ELR (cell line): ENCODE measurements around the gene LAPTM5.
A peak's percentile ranks its signal among the peaks of the same experiment; 100 is the strongest.

ENCODE experiments used
- DNase-seq: peaks from one replicate; pipeline ENCODE4 v3.0.0-alpha.2; 2015; ENCODE audit warnings: low read depth

LAPTM5 gene

DNA sequence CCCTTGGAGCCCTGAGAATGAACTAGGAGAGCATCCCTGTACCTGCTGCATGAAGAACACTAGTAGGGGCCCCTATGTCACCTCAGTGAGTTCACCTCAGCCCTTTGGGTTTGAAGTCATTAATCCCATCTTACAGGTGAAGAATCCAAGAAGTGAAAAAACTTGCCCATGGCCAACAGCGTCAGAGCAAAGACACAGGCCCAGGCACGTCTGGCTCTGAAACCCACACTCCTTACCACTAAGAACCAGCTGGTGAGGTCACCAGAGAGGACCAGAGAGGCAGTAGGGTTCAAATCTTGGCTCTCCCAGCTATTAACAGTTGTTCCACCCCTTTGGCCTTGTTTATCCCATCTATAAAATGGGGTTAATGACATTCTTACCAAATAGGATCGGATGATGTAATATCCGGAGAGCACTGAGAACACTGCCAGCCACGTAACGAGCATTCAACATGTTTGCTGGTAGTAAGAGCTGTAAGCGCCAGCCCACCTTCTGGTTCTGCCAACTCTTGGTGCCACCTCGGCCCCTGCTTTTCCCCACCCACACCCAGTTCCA lies 43.0 kb downstream of the LAPTM5 start:
- DNase-seq = no peak

DNA sequence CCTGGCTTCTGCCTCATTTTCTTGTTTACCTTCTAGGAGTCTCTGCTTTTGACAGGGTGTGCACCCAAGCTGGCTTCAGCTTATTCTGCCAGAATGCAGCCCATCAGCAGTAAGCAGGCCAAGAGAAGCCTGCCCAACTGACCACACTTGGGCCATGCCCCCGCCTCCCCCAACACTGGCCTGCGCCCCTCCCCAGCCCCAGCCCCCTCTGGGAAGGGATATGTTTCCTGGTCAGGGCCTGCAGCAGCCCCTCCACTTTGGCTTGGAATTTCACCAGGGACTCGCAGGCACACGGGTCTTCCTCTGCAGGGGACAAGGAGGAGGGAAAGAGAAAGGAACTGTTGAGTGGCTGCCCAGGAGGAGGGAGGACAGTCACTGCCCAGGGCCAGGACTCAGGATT lies 43.5 kb downstream of the LAPTM5 start:
- DNase-seq = no peak

DNA sequence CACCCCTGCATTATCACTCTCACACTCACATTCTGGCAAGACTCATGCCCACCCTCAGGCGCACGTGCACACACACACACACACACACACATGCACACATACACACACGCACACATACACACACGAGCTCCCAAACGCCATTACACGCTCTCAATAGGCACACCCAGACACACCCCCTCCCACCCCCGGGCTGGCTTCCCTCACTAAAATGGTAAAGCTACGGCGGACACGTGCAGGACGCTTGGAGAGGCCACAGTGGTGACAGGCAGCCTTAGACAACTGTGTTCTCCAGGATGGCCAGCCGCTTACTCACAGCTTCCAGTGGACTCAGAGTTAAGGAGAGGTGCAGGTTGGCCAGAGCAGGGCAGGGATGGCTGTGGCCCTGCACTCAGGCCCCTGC lies 44.3 kb downstream of the LAPTM5 start:
- no peak for DNase-seq

DNA sequence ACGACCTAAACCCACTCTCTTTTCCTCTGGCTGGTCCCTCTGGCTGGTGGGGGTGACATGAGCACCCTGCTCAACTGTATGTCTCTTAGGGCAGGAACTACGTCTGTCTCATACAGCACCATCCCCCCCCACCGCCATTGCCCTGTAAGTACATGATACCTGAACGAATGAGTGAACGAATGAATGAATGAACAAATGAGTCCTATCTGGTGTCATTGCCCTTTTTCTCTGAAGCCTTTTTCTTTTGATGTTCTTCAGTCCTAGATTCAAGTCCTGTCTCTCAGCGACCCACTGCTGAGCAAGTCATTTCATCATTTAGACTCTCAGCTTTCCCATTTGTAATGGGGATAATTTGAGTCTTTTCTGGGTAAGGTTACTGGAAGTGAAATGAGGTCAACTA lies 45.0 kb downstream of the LAPTM5 start:
- no peak for DNase-seq

DNA sequence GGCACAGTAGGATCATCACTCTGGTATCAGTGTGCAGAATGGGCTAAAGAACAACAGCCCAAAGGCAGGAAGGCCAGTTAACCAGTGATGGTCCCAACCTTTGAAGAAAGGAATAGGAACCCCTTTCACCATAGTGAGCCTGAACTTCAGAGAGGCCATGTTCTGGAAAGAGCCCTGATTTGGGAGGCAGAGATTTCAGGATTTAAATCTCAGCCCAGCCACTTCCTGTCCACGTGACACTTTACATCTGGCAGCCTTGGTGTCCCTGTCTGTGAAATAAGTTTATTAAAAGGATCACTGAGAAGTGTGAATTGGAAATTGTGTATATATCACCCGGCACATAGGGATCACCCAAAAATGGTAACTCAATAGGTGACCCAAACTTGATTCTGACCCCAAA lies 47.2 kb downstream of the LAPTM5 start:
- DNase-seq = no peak

DNA sequence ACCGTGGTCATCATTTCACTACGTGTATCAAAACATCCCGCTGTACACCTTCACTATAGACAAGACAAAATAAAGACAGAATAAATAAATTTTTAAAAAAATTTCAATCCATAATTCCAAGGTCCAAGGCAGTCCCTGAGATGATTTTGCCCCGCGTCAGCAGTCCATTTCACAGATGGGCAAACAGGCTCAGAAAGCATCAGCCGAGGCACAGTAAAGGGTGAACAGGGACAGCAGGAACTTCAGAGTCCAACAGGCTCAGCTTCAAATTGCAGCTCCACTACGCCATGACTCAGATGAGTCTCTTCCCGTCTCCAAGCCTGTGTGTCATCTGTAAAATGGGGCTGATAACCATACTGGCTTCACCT lies 49.2 kb downstream of the LAPTM5 start:
- DNase-seq = peak; percentile 12

DNA sequence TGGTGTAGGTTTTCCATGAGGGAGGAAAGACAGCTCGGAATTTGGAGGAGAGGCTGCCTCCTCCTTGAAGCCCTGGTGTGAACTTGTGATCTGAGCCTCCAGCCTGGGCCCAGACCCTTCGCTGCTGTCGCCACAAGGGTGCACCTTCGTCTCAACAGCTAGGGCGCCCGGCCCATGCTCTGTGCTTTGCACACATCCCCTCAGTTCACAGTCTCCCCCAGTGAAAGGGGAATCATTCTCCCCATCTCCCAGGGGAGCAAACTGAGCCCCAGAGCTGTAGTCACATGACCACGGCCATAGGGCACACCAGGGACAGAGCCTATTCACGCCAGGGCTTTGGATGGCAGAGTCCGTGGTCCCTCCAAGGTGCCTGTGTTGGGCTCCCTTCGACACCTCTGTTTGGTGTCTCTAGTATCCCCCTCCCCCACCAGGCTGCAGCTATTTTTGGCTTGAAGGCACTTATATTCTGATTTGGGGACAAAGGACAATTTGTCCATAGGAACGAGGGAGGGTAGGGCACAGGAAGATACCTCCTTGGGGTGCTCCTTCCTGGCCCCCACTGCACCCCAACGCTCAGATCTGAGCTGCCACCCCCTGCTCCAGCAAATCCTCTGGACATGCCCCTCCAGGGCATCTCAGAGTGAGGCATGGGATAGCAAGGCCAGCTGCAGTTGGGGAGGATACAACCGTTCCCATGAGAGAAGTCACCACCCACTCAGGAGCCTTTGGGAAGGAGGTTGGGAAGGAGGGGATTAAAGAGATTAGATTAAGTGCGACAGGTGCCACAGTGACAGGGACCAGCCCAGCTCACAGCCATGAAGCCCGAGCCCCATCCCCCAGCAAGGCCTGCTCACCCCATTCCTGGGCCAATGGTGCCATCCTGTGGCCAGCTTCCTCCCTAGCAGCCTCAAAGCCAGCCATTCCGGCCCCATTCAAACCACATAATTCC lies 49.9 kb downstream of the LAPTM5 start:
- DNase-seq = peak; percentile 69

DNA sequence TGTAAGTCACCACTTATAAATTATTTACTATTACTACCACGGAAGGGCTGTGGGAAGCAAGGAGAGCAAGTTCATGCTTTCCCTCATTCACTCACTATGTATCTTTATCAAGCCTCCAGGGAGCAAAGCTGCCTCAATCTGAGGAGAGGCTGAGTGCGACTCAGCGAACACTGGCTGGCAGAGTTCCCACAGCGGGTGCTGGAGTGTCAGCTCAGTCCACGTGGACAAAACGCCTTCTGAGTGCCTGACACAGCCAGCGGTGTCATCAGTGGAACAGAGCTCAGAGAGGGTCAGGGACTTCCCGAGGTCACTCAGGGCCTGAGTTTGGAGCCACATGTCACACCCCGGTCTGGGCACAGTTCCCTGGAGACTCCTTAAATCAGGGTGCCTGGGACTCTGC lies 51.0 kb downstream of the LAPTM5 start:
- DNase-seq = peak; percentile 19

DNA sequence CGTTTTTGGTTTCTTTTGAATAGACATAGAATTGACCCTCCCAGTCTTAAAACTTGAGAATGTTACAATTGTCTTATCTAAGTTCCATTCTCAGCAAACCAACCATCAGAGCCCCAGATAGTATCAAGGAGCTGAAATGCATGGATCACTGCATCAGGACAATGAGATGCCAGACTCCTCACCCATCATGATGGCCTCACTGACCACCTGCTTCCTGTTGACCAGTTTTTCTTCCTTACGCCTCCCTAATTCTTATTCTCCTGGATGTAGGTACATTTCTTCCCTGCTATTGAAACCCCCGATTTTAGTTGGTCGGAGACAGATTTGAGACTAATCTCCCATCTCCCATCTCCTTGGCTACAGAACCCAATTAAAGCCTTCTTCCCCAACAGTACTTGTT lies 51.9 kb downstream of the LAPTM5 start:
- no peak for DNase-seq

DNA sequence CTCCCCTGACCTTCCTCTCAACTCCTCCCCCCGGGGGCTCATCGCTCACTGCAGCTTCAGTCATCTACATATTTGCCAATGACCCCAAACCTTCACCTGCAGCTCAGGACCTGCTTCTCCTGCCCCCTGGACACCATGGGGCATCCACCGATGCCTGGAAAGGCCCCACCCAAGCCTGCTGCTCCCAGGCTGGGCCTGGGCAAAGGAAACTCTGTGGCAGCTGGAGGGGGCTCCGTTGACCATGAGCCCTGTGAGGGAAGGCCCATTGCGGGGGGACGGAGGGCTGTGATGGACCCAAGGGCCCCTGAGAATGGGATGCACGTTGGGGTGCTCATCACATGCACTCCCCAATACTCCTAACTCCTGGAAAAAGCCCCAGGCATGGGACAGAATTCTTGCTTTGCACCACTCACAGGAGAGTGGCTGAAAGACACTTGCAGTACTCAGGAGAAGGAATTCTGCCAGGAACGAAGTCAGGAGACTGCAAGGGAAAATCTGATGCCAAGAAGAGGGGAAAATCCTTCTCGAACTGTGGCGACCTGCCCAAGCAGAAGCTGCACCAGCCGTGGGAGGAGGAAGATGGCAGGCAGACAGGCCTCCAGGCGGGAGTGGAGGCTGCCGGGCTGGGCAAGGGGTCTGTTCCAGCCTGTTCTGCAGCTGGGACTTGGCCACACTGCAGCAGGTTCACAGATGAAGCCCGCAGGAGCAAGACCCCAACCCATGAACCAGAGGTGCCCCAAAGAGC lies 52.6 kb downstream of the LAPTM5 start:
- DNase-seq = no peak

DNA sequence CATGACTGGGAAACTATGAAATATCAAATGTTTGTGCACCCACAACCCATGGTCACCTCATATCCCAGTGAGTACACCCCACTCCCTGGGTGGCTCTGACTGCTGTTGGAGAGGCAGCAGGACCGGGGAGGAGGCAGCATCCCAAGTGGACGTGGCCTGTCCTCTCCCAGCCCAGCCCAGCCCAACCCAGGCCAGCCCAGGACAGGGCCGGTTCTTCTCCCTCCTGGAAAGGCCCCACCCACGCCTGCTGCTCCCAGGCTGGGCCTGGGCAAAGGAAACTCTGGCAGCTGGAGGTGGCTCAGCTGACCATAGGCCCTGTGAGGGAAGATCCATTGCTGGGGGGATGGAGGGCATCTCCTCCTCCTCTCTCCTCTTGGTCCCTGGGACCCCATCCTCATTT lies 53.3 kb downstream of the LAPTM5 start:
- peak; percentile 7 for DNase-seq

DNA sequence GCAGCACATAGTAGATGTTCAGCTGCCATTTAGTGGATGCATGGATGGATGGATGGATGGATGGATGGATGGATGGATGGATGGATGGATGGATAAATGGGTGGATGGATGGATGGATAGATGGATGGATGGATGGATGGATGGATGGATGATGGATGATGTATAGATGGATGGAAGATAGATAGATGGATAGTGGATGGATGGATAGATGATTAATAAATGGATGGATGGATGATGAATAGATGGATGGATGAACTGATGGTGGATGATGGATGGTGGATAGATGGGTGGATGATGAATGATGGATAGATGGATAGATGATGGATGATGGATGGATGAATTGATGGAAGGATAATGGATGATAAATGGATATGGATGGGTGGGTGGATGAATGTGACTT lies 54.8 kb downstream of the LAPTM5 start:
- DNase-seq = no peak

DNA sequence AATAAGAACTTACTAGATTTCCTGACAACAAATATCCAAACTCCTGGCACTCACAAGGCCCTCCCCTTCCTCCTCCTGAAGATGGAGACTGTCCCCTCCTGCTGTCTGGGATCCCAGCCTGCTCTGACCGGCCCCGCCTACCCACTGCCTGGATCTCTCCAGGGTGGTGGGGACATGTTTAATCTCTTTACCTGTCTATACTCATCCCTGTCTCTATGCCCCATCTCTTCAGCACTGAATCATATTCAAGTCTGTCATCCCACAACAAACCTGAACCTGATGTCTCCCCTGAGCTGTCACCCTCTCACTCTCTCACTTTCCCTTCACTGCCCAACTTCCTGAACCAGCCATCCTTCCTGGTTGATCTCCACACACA lies 56.3 kb downstream of the LAPTM5 start:
- no peak for DNase-seq

DNA sequence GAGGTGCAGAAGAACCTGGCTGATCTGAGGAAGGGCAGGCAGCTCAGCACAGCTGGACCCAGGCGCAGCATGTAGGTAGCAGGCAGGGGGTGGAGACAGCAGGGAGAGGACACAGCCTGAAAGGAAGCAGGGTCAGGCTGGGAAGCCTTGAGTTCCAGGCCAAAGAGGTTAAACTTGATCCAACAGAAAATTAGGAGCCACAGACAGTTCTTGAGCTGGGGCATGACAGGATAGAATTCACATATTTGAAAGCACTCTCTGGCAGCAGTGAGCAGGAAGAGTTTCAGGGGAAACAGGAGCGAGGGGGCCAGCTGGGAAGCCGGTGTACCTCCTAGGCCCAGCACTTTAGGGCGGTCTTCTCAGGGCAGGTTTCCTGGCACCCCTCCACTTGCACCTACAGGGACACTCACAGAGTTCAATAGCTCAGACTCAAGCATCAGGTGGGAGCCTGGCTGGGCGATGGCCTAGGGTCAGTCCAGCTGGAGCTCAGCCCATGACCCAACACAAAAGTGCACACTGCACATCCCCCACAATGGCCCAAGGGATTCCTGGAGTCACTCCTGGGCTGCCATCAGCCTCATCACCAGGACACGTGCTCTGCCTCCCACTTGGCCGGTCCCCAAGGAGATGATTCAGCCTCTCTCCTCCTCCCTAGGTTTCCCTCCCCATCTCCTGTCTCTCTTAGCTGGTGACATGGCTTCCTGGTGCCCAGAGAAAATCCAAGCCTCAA lies 56.9 kb downstream of the LAPTM5 start:
- peak; percentile 67 for DNase-seq

DNA sequence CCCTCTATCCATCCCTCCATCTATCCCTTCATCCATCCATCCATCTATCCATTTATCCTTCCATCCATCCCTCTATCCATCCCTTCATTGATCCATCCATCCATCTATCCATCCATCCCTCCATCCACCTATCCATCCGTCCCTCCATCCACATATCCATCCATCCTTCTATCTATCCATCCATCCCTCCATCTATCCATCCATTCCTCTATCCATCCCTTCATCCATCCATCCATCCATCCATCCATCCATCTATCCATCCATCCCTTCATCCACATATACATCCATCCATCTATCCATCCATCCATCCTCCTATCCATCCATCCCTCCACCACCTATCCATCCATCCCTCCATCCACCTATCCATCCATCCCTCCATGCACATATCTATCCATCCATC lies 57.8 kb downstream of the LAPTM5 start:
- DNase-seq = no peak

DNA sequence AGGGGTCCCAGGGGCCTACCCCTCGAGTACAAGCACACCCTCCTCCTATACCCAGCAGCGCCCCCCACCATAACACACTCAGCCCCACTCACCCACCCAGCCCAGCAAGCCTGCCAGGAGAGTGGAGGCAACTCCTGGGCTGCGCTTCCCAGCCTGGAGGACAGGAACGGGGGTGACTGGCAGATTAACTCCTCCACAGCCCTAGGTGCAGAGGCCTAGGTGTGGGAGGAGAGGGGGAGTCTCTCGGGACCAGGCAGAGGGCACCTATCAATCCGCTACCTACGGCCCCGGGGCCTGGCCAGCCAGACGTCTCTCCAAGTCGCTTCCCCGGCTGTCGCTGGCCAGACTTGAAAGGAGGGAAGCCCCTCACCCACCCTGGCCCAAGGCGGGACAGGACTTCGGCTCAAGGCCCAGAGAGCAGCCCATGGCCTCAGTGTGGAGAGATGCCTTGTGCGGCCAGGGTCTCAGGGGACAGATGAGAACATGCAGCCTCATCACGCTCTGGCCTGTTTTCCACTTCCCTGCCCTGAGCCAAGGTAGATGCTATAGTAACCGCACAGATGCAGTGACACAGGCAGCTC lies 59.1 kb downstream of the LAPTM5 start:
- DNase-seq = no peak

DNA sequence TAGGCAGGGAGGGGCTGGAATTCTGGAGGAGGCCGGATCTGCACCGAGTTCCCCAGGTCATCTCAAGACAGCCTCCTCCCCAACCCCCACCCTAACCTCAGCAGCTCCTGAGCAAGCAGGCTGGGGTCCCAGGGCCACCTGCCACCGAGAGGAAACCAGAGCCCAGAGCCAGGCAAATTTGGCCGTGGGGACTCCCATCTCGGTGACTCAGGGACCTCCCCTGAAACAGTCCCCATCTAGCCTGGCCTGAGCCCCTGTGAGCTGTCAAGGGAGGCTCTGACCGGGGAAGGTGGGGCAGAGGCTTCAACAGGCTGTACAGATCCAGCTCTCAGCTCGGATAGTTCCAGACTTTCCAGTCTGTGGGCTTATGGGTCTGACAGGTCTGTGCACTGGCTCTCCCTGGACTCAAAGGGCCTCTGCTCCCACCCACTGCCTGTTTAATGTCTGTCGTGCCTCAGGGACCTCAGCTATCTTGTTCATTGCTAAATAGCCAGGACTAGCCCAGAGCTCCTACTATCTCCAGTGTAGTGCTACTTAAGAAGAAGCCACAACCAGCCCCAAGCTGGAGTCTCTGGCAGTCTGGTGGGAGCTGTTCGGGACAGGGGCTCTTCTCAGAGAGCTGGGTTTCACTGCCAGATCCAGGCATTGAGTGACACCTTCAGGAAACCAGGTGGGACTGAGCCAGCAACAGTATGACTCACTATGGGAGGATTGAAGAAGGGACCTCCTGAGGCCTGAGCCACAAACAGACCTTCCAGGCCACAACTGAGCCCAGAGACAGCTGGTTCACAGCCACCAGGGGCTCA lies 59.8 kb downstream of the LAPTM5 start:
- DNase-seq = peak; percentile 21

DNA sequence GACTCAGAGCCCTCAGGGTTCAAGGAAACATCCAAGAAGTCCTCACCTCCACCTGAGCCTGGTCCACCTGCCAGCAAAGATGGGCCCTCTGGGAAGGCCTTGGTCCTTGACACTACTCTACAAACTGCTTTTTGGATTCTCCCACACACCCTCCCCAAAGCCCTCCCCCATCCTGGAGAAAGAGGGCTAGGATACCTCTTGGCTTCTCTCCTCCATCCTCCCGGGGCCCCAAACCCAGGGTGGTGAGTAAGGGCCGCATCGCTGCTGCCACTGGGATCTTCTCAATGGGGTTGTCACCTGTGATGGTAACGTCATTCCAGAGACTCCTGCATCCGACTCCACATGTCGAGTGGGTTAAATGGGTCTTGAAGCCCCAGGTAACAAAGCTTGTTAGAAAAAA lies 60.7 kb downstream of the LAPTM5 start:
- no peak for DNase-seq

DNA sequence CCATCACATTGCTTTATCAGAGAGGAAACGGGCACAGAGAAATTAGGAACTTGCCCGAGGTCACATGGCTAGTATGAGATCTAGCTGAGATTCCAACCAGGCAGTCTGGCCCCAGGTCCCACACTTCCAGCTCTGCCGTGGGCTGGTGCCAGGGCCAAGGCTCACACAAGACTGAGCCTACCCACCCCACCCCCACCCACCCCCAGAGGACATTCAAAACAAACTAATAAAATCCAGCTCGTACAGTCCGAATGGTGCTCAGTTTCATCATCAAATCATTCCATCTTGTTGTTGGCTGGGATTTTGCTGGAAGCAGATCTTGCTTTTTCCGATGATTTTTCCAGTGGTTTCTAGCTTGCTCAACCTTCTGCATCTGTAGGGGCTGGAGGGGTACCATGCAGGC lies 62.1 kb downstream of the LAPTM5 start:
- DNase-seq = no peak

DNA sequence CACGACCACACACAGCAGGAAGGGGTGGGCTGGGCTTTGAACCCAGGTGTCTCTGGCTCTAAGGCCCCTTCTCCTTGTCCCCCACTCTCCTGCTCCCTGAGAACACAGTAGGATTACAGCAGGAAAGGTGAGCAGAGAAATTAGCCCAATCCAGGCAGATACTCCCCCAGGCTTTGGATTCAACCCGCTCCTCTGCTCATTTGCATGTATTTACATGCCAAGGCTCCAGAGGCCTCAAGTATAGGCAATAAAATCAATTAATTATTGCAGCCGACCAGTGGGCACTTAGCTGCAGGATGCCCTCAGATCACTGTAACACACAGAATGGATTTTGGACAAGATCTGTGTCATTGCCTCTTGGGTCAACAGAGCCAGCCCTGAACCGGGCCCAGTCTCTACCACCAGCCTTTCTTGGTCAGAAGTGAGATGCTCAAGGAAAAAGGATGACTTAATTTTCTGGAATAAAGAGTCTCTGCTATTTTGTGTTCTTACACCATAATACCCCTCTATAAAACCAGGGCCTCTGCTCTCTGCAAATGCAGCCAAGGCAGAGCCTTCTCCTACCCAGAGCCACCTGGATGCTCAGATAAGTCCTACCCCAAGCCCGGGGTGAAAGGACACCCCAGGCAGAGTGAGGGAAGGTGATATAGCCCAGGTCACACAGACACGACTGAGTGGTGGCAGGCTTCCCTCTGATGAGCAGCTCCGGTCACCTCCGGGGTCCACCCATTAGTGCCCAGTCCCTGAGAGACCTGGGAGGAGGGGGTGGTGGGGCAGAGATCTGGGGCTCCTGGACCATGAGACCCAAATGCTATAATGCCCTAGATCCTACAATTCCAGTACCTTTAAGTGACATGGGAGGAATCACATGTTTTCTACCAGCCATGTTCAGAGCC lies 63.0 kb downstream of the LAPTM5 start:
- DNase-seq = no peak
